Lower leg skin (tissue), 3 donors: ENCODE data around the gene SLC38A11.

Source experiments
- CTCF ChIP-seq, 3 donors: fragments of 450-650 bp; IDR thresholded peaks; one replicate each; pipeline ENCODE4 v1.5.1; 2016; ENCODE audit warnings: antibody characterized with exemption in 3 of 3, mild to moderate bottlenecking in 3 of 3, moderate library complexity in 2 of 3
- POLR2A ChIP-seq, 2 donors: fragments of 450-650 bp; IDR thresholded peaks; one replicate each; pipeline ENCODE4 v1.6.1; 2016 to 2017; ENCODE audit warnings: antibody characterized with exemption in 2 of 2, mild to moderate bottlenecking in 1 of 2, moderate library complexity in 1 of 2

GRCh38 chr2:164896226-164896625, 59.1 kb downstream of the SLC38A11 start:
- no peak for TF ChIP-seq CTCF (IDR thresholded peaks at IDR 0.05)
- TF ChIP-seq POLR2A (IDR thresholded peaks at IDR 0.05) = no peak
